Activated CD8-positive, alpha-beta memory T cell treated with anti-CD3 and anti-CD28 coated beads, Interleukin-2, amount 50 U/mL, for 48 hours (primary cell): ENCODE data around the gene ABCA3.

Experiments used
- DNase-seq: peaks from one replicate; pipeline ENCODE4 v3.0.0-alpha.2; 2020

ABCA3 gene

DNA sequence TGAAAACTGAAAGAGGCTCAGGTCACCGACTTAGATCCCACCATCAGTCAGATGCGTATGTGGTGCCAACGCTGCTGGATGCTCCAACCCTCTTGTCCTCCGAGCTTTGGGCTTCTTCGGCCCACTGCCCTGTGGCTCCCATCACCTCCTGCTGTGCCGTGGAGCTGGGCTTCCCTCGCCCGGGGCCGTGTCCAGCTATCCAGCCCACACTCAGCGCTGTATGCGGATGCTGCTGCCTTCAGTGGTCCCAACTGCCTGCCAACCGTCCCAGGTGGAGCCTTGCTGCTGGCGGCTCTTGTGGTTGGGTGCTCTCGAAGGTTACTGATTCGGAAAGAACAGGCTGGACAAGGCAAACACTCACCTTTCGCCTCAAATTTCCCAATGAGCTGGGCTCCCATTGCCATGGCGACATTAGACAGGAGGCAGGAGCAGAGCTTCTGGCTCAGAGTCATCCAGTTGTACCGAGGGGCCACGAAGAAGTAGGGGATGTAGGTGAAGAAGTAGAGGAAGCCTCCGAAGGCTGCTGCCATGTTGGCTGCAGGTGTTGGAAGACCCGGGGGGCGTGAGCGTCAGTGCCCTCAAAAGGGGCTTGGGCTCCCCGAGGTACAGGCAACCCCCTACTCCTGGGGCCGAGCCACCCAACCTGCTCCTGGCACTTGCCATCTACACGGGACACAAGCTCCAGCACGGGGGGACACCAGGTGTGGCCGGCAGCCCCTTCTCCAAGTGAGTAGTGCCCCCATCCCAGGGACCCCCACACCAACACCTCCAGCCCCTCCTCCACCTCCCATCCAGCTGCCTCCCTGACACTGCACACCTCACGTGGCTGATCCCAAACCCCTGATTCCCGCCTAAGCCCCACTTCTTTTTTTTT is 32.2 kb downstream of the ABCA3 start:
- DNase-seq = no peak

DNA sequence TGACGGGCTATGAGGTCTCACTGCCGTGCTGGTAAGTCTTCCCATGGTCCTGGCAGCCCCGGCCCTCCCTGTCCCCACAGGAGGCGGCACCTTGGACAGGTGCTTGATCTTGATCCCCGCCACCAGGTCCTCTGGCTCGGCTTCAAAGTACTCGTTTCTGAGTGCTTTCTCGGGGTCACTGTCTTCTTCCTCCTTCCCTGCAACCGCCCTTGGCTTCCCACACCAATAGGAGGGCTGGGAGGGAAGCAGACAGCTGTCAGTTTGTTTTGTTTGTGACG is 40.7 kb downstream of the ABCA3 start:
- DNase-seq = no peak

DNA sequence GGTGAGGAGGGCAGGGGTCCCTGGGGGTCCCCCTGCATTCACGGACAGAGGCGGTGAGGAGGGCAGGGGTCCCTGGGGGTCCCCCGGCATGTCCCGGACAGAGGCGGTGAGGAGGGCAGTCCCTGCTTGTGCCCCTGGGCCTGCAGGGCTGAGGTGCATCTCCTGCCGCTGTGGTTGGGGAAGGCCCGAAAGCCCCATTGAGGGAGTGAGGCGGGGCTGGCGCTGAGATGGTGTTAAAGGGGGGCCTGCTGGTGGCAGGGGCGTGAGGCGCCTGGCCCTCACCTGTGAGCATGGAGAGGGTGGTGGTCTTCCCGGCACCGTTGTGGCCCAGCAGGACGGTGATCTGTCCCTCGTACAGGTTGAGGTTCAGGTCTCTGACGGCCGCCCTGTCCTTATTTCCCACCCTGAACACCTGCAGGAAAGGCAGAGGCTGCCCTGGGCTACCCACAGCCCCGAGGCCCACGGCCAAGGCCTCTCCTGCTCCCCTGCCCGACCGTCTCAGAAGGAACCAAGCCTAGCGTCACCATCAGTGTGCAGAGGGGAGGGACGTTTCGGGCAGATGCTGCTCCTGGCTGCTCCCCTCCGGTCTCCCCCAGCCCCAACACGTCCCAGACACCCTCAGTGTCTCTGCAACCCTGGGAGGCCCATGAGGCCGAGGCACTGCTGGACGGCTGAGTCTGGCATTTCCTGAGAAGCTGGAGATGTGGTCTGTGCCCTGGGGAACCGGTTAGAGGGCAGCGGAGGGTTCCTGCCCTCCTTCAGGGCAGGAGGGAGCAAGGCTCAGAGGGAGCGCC is 41.2 kb downstream of the ABCA3 start:
- DNase-seq = no peak

DNA sequence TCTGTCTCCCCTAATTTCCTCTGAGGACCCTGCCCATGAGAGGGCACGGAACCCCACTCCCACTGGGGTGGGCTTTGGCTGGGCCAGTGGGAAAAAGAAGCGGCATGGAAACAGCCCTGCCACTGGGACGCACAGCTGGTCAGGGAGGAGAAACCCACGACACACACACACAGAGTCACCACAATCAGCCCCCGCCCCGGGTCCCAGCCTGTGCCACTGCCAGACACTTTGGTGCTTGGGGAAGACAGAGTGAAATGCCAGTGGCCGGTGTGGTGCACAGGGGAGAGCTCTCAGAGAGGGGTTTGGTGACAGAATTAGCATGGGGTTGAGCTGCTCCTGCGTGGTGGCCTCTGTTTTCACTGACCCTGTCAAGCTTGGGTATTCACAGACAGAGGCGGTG is 41.9 kb downstream of the ABCA3 start:
- no peak for DNase-seq

DNA sequence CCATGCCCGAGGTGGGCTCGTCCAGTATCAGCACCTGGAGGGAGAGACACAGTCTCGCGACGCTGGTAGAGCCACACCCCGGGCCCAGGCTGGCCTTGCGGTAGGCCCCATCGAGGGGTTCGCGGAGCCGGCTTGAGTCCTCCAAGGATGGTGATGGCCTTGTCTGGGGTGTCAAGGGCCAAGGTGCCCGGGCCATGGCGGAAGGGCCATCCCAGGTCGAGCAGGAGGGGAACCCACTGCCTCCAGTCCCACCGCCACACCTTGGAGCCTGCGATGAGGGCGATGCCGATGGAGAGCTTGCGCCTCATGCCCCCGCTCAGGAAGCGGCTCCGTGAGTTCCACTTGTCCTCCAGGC is 43.0 kb downstream of the ABCA3 start:
- no peak for DNase-seq

DNA sequence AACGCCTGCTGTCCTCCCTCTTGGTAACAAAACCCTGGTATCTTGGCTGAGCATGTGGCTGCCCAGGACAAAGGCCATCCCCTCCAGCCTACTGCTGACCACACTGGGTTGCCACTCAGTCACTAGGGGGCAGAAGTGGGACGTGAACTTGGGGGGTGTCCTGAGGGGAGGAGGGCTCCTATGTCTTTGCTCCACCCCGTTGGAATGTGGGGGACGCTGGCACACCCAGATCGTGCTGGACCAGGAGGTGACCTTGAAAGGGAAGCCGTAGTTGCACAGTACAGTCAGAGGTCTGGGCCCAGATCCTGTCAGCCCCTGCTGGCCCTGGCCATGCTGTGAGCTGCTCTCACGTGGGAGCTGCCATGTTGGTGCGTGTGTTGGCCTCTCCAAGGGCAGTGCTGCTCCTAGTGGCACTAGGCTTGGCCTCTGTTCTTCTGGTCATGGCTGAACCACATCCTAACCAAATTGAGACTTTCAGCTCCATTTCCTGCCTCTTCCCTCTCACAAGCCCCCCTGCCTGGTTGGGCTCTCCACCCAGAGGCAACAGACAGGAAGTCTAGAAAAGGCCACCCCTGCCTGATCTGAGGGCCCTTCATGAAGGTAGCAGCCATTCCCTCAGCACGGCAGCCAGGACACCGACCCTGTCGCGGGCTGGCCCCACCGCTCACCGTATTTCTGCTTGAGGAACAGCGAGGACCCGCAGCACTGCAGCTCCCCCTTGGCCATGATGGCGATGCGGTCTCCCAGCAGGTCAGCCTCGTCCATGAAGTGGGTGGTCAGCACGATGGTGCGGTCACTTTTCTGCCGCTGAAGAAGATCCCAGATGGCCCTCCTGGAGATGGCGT is 43.6 kb downstream of the ABCA3 start:
- DNase-seq = peak; percentile 57

DNA sequence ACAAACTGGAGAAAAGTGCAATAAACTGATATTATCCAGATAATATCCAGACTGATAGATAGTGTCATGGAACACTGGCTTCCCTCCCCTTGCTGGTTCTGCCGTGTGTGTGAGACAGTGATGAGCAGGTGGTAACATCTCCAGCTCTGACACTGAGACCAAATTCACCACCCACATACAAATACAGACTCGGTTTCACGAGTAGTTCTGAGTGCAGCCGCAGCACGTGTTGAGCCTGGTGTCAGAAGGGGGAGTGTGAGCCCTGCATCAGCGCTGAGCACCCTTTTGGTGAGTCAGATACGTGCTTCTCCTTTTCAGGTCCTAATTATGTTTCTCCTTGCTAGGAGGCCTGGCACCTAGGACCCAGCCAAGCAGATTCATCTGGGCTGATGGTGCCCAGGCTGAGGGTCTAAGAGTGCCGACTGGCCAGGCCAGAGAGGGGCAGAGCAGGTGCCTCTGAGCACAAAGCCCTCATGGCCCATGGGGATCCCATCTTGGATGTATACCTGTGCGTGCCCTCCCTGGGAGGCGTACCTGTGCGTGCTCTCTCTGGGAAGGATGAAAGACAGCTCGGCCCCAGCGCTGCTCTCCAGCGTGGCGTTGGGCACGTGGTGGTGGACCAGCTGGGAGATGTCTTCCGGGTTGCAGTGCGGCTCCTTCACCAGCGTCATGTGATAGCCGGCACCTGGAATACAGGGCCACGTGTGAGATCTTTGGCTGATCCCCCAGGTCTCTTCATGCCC is 45.3 kb downstream of the ABCA3 start:
- peak; percentile 41 for DNase-seq

DNA sequence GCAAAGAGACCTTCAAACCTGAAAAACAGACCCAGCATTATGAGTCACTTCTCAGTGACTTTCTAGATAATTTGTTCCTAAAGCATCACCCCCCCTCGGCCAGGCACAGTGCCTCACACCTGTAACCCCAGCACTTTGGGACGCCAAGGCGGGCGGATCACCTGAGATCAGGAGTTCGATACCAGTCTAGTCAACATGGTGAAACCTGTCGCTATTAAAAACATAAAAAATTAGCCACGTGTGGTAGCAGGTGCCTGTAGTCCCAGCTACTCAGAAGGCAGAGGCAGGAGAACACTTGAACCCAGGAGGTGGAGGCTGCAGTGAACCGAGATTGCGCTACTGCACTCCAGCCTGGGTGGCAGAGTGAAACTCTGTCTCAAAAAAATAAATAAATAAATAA is 48.3 kb downstream of the ABCA3 start:
- DNase-seq = no peak

DNA sequence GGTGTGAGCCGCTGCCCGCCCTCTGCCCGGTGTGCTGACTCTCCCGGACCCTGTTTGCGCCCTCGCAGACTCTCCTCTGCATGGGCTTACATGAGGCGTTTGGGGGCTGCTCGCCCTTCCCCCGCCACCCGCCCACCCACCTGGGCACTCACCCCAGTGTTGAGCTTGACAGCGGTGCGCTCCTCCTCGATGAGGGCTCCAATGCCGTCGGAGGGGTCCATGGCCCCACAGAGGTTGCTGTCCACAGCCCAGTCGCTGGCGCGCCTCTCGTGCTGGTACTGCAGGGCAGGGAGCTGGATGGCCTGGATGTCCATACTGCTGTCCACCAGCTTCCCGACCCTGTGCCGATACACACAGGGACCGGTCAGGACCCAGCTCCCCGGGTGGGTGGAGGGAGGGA is 51.2 kb downstream of the ABCA3 start:
- no peak for DNase-seq

DNA sequence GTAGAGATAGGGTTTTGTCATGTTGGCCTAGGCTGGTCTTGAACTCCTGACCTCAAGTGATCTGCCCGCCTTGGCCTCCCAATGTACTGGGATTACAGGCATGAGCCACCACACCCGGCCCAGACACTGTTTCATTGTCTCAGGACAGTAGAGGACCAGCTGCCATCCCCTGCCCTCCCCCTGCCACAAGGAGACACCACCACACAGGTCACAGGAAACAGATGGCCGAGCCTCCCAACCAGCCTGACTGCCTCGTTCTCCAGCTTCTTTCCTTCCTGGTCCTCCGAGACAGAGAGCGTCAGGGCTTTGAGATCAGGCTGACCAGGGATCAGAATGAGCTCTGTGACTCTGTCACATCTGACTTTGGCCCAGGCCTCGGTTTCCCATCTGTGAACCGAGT is 51.8 kb downstream of the ABCA3 start:
- DNase-seq = no peak

DNA sequence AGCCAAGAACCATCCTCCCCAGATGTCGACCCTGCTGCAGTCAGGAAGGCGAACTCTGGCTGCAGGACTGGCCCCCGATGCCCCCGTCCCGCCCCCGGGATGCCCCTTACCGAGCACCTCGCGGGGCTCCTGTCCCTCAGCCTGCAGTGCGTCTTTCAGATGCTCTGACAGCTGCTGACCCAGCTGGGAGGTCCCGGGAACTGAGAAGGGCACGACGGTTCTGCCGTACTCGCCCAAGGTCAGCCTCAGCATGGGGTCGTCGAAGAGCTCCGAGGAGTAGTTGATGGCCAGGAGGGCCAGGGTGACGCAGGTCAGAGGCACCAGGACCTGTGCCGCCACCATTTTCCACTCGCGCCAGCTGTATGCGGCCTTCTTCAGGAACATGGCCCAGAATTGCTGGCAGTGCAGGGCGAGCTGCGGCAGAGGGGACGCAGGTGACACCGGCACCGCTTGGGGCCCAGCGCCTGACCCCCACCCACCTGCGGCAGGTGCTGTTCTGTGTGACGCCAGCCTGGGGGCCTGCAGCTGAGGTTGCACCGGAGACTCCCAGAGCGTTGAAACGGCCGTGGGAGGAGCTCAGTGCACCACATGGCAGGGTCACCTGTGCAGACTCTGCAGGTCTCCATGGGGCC is 52.5 kb downstream of the ABCA3 start:
- no peak for DNase-seq

DNA sequence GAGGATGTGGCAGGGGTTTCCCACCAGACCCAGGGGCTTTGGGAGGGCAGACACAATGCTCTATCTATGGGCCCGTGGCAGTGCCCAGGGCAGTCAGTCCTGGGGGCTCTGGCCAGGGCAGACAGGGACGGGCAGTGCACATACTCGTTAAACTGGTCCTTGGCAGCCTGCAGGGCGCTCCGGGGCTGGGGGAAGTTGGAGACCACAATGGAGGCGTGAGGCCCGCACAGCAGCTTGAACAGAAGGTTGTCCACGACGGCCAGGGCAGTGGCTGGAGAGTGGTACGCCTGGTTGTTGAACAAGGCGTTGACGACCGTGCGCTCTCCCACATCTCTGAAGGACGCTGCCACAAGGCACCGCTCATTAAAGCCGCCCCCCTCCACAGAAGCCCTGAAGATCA is 54.0 kb downstream of the ABCA3 start:
- DNase-seq = no peak

DNA sequence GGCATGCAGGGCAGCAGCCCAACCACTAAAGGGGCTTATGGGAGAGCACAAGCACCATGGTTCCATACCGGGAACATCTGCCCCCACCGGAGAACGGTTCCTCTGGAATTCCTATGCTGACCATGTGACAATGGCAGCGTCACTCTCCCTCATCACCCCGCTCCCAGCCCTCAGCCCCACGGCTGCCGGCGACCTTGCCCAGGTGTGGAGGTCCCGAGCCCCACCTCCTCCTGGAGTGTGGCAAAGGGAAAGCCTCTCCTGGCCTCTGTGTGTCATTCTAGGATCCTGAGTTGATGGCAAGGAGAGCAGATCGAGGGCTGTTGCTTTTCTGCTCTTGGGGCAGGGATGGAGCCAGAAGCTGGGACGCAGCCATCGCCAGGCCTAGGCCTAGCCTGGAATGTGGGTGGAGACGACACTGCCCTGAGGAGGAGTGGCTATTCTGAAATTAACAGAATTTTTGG is 54.8 kb downstream of the ABCA3 start:
- DNase-seq = no peak

DNA sequence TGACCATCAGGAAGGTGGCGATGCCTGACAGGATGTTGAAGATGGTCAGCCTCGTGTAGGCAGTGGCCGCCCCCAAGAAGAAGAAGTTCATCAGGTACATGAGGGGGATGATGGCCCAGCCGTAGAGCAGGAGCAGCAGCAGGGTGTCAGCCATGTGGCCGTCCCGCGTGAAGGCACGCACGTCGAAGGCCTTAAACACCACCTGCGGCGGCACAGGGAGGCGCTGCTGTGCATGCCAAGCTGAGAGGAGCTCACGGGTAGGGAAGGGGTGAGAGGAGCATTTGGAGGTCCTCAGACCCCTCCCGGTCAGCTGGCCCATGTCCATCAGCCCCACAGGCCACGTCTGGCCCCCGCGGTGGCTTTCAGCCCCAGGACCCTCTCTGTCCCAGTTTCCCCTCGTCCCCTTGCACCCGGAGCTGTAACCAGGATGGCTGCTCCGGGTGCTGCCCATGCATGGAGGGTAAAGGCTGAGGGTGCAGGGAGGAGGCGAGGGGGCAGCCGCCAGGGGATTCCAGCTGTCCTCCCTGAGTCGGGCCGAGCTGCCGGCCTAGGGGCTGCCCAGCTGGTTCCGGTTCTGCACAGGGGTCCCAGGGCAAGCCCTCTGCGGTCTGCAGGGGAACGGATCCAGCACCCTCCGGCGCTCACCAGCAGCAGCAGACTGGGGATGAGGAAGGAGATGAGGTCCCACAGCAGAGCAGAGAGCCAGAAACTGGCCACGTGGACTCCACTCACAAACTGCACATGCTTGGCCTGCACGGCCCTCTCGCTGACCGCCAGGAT is 55.5 kb downstream of the ABCA3 start:
- no peak for DNase-seq

DNA sequence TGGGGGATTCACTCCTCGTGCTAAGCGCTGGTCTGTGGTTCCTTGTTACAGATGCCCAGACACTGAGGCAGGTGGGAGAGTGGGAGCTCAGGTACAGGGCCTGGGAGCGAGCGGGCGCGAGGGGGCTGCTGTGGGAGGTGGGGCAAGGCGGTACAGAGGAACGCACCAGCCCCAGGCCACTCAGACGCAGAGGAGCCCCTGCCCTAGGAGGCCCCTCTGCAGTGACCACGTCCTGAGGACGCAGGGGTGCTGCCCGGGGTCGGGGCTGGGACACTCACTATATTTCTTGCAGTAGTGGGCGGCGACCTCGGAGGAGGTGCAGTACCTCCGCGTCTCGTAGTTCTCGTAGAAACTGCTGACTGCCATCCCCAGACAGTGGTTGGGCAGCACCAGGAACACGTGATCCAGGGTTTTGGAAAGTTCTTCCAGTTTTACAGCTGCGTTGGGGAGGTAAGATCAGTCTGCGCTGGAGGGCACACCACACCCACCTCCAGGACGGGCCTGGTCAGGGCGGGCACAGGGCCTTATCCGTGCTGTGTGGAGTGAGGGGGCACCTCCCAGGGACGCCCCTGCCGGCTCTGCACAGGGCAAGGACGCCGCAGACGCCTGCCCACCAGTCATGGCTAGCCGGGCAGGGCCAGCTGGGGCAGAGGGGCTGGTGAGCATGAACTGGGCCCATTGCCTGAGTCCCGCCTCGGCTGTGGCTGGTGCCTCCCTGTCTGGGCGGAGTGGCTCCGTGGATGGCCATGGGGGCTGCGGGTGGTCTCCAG is 56.3 kb downstream of the ABCA3 start:
- no peak for DNase-seq

DNA sequence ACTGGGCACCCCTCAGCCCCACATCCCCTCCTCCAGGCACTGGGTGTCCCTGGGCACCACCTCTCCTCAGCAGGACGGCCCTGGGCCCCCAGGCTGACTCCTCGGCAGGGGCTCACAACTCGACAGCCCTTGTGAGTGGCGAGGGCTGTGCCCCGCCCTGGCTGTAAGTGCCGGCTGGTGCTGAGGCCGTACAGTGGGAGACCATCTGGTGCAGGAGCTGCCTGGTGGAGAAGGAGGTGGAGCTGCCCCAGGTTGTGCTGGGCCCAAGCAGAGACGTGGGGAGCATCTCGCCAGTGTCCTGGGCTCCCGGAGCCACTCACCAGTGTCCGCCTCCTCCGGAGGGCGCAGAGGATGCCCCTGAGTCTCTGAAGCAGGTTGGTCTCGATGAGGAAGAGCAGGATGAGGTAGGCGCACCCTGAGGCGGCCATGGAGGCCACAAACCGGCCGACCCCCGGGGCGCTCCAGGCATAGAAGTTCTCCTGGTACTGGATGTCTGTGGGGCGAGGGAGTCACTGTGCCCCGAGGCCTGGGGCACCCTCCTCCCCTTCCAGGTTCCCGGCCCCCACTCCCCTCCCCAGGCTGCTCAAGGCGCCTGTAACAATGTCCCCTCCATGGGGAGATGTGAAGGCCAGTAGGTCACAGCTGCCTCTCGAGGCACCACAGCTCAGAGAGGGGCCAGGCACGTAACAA is 57.5 kb downstream of the ABCA3 start:
- DNase-seq = no peak

DNA sequence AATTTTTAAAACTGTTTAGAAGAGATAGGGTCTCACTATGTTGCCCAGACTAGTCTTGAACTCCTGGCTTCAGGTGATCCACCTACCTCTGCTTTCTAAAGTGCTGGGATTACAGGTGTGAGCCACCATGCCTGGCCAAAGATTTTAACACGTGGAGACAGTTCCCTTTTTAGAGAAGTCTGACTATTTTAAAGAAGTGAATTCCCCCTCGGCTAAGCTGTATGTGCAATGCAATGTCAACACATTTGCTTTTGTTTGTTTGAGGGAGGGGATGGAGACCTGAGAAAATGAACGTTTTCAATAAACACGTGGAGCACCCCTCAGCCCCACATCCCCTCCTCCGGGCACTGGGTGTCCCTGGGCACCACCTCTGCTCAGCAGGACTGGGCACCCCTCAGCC is 58.3 kb downstream of the ABCA3 start:
- no peak for DNase-seq

DNA sequence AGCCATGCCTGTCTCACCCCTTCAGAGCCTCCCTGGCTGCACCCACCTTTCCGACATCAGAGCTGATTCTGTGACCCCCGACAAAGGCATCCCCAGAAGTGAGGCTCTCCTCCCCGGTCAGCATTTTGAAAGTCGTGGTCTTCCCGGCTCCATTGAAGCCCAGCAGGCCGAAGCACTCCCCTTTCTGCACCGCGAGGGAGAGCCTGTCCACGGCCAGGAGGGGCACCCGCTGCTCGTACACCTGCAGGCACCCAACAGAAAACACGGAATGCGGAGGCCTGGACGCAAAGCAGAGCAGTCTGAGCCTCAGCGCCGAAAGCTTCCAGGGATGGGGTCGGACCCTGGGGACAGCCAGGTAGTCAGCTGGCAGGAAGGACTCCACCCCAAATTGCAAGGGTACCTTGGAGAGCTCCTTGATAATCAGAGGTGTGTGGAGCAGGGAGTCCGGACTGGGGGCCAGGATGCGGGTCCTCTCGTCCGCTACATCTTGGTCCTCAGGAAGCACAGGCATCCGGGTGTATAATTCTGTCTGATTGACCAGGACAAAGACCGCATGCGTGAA is 59.5 kb downstream of the ABCA3 start:
- no peak for DNase-seq

DNA sequence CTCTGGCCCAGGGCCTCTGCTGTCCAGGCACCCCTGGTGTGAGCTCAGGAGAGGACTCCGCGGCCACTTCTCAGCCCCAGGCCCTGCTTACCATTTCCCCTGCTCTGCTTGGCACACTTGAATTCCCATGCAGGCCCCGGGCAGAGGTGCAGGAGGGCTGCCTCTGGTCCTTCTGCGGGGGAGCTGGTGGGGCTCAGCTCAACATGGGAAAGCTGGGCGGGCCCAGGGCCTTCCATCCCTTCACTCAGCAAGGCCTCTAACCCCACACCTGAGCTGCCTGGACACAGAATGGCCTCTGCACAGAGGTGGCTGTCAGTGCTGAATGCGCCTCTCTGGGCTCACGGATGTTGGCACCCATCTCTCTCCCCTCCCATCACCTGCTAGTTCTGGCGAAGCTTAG is 60.1 kb downstream of the ABCA3 start:
- no peak for DNase-seq
